ENCODE results near the gene MEPCE. TPM values are rescaled to one million over a fixed set of nuclear protein-coding genes. Genes with fewer than 3 reads are reported as not detected.

MEPCE gene
- total and polyA plus RNA-seq, 2 of the 8 experiments (the other 6 are each of a cell fraction or from before 2014, with no cell fraction given): 22.8 to 48.8 TPM

GRCh38 chr7:100389437-100390088 is 40.1 kb upstream of the MEPCE start (continued):
- no peak for TF ChIP-seq ATF2 (IDR thresholded peaks at IDR 0.05; ENCODE audit: low read length)
- no peak for TF ChIP-seq SP1 (IDR thresholded peaks at IDR 0.05; ENCODE audit: low read depth, low read length)
- no peak for TF ChIP-seq CHD7 (IDR thresholded peaks at IDR 0.05; ENCODE audit: insufficient replicate concordance, low read length)

Measured in H1 (cell line).